ENCODE results near the gene OR4D6. TPM values are rescaled to one million over a fixed set of nuclear protein-coding genes. Genes with fewer than 3 reads are reported as not detected.

Gene OR4D6
- not detected for total RNA-seq

GRCh38 chr11:59456661-59457060 is at the start of gene OR4D6:
TSS of gene OR4D6 (plus strand) at chr11:59456961. CDS start at chr11:59456961, 0 bp downstream.
- 85 to 88% methylated on average over 2 of the region's 2 CpGs for WGBS, 2 donors
- no peak within 1 kb of the TSS for H3K27ac ChIP-seq
- no peak for DNase-seq
- H3K4me3 ChIP-seq, result no peak within 1 kb of the TSS
- TF ChIP-seq CTCF (IDR thresholded peaks at IDR 0.05) (no peak), POLR2A (IDR thresholded peaks at IDR 0.05) (no peak)
- no peaks in the 10 kb centered on the region for H3K27me3 ChIP-seq
- no peaks in the 10 kb centered on the region for H3K4me1 ChIP-seq
- H3K9me3 ChIP-seq, result no peaks in the 10 kb centered on the region
- H3K36me3 ChIP-seq, result no peaks in the 10 kb centered on the region
- intact Hi-C loops (cut with DNase I), result no loop called here

- peaks cover 0 to 16% (median 0%) of the 10 kb centered on the region in 3 donors for H3K9me3 ChIP-seq
- 61 to 62% methylated on average over 2 of the region's 2 CpGs for WGBS, 2 donors
- H3K4me3 ChIP-seq, result no peak overlapping the region
- H3K27ac ChIP-seq, result no peak overlapping the region
- H3K36me3 ChIP-seq, result no peaks in the 10 kb centered on the region
- TF ChIP-seq CTCF (IDR thresholded peaks at IDR 0.05), result no peak
- no peak for TF ChIP-seq POLR2A (IDR thresholded peaks at IDR 0.05)
- peaks cover 0 to 4% (median 0%) of the 10 kb centered on the region in 4 donors for H3K27me3 ChIP-seq
- no peaks in the 10 kb centered on the region for H3K4me1 ChIP-seq
- intact Hi-C loops (cut with DNase I), result no loop called here
- no peak for DNase-seq
These were observed 43.1 kb upstream of the OR4D6 start for GRCh38 chr11:59413646-59414045.

GRCh38 chr11:59415111-59415510 is 41.6 kb upstream of the OR4D6 start:
- TF ChIP-seq CTCF (IDR thresholded peaks at IDR 0.05) (no peak), POLR2A (IDR thresholded peaks at IDR 0.05) (no peak)
- H3K27ac ChIP-seq, result no peak overlapping the region
- no peak overlapping the region for H3K4me3 ChIP-seq
- H3K4me1 ChIP-seq, result no peaks in the 10 kb centered on the region
- H3K9me3 ChIP-seq, result peaks cover 0 to 7% (median 0%) of the 10 kb centered on the region in 3 donors
- intact Hi-C loops (cut with DNase I), result no loop called here
- no peak for DNase-seq
- H3K36me3 ChIP-seq, result no peaks in the 10 kb centered on the region
- 33 to 55% methylated on average over 1 of the region's 1 CpG for WGBS, 2 donors
- peaks cover 0 to 4% (median 0%) of the 10 kb centered on the region in 4 donors for H3K27me3 ChIP-seq

GRCh38 chr11:59416613-59417012 is 40.1 kb upstream of the OR4D6 start:
- TF ChIP-seq POLR2A (IDR thresholded peaks at IDR 0.05) (no peak), CTCF (IDR thresholded peaks at IDR 0.05) (no peak)
- no peak overlapping the region for H3K27ac ChIP-seq
- H3K36me3 ChIP-seq, result no peaks in the 10 kb centered on the region
- DNase-seq, result no peak
- WGBS, 2 donors, result 76 to 82% methylated on average over 5 of the region's 5 CpGs
- H3K4me3 ChIP-seq, result no peak overlapping the region
- intact Hi-C loops (cut with DNase I), result no loop called here
- no peaks in the 10 kb centered on the region for H3K4me1 ChIP-seq
- H3K27me3 ChIP-seq, result peaks cover 0 to 4% (median 0%) of the 10 kb centered on the region in 4 donors
- peaks cover 0 to 2% (median 0%) of the 10 kb centered on the region in 3 donors for H3K9me3 ChIP-seq

- Histone ChIP-seq H3K36me3 (no peaks in the 10 kb centered on the region), H3K9me3 (no peaks in the 10 kb centered on the region), H3K4me1 (no peaks in the 10 kb centered on the region), H3K27me3 (peaks cover 0 to 4% (median 0%) of the 10 kb centered on the region in 4 donors), H3K27ac (no peak overlapping the region), H3K4me3 (no peak overlapping the region)
- intact Hi-C loops (cut with DNase I), result no loop called here
- TF ChIP-seq POLR2A (IDR thresholded peaks at IDR 0.05), result no peak
- TF ChIP-seq CTCF (IDR thresholded peaks at IDR 0.05), result no peak
- 56 to 57% methylated on average over 5 of the region's 5 CpGs for WGBS, 2 donors
- no peak for DNase-seq
These were observed 39.7 kb upstream of the OR4D6 start for GRCh38 chr11:59417023-59417422.
